HCT116 (cell line): ENCODE data around the gene PLAC9.

Experiments
- EZH2 ChIP-seq: fragments of 200-600 bp; sonication (generic); IDR thresholded peaks from 2 replicates; pipeline ENCODE4 v1.6.1; 2017; ENCODE audit warnings: antibody characterized with exemption, mixed run types
- SP1 ChIP-seq: IDR thresholded peaks from 2 replicates; pipeline ENCODE4 v1.6.1; 2012; ENCODE audit warnings: low read depth
- YY1 ChIP-seq: IDR thresholded peaks from 2 replicates; pipeline ENCODE4 v1.6.1; 2011; ENCODE audit warnings: low read length, low read depth, moderate library complexity, mild to moderate bottlenecking; ENCODE audit not compliant: insufficient replicate concordance; ENCODE audit errors: extremely low read depth
- TF ChIP-seq, protein P1 (sequence below), 3 experiments: fragments of 200-600 bp in 1 of 3; sonication (generic) in 1 of 3; IDR thresholded peaks in 2 of 3; conservative IDR thresholded peaks in 1 of 3; 2 replicates each; pipeline ENCODE4 v1.5.1; 2012 to 2017; ENCODE audit warnings: low read depth in 2 of 3, low read length in 2 of 3, antibody characterized with exemption in 1 of 3, borderline replicate concordance in 1 of 3, control low read depth in 1 of 3, mild to moderate bottlenecking in 1 of 3, mixed read lengths in 1 of 3, mixed run types in 1 of 3, moderate library complexity in 1 of 3; ENCODE audit not compliant: insufficient read depth in 1 of 3
- TF ChIP-seq, protein P2 (sequence below): IDR thresholded peaks from 2 replicates; pipeline ENCODE4 v1.6.1; 2012; ENCODE audit warnings: low read depth

DNA sequence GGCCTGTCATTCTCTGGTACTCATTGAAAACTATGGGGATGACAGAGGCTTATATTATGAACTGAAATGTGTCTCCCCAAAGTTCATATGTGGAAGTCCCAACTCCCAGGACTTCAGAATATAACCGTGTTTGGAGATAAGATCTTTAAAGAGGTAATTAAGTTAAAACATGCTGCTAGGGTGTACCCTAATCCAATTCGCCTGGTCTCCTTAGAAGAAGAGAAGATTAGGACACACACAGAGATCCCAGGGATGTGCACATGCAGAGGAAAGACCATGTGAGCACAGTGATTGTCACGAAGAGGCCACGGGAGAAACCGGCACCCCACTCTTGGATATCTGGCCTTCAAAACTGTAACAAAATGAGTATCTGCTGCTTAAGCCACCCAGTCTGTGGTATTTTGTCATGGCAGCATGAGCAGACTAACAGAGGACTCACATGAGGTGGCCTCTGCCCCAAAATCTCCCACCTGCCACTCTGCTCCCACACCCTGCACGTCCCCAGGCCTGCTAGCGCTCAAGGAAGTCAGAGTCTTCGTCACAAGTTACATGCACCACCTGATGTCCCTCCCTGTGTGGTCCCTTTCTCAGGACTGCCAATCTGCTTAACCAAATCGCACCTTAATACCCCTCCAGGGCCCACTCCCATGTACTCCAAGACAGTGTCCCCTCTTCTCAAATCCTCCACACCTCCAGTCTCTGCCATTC is 26.8 kb downstream of the PLAC9 start:
- TF ChIP-seq, protein P1, sequence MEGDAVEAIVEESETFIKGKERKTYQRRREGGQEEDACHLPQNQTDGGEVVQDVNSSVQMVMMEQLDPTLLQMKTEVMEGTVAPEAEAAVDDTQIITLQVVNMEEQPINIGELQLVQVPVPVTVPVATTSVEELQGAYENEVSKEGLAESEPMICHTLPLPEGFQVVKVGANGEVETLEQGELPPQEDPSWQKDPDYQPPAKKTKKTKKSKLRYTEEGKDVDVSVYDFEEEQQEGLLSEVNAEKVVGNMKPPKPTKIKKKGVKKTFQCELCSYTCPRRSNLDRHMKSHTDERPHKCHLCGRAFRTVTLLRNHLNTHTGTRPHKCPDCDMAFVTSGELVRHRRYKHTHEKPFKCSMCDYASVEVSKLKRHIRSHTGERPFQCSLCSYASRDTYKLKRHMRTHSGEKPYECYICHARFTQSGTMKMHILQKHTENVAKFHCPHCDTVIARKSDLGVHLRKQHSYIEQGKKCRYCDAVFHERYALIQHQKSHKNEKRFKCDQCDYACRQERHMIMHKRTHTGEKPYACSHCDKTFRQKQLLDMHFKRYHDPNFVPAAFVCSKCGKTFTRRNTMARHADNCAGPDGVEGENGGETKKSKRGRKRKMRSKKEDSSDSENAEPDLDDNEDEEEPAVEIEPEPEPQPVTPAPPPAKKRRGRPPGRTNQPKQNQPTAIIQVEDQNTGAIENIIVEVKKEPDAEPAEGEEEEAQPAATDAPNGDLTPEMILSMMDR (IDR thresholded peaks at IDR 0.05 in 2 of 3, conservative IDR thresholded peaks at IDR 0.05 in 1 of 3; ENCODE audit: borderline replicate concordance in 1 of 3, insufficient read depth in 1 of 3, low read depth in 2 of 3, low read length in 2 of 3): no peak
- TF ChIP-seq, protein P2, sequence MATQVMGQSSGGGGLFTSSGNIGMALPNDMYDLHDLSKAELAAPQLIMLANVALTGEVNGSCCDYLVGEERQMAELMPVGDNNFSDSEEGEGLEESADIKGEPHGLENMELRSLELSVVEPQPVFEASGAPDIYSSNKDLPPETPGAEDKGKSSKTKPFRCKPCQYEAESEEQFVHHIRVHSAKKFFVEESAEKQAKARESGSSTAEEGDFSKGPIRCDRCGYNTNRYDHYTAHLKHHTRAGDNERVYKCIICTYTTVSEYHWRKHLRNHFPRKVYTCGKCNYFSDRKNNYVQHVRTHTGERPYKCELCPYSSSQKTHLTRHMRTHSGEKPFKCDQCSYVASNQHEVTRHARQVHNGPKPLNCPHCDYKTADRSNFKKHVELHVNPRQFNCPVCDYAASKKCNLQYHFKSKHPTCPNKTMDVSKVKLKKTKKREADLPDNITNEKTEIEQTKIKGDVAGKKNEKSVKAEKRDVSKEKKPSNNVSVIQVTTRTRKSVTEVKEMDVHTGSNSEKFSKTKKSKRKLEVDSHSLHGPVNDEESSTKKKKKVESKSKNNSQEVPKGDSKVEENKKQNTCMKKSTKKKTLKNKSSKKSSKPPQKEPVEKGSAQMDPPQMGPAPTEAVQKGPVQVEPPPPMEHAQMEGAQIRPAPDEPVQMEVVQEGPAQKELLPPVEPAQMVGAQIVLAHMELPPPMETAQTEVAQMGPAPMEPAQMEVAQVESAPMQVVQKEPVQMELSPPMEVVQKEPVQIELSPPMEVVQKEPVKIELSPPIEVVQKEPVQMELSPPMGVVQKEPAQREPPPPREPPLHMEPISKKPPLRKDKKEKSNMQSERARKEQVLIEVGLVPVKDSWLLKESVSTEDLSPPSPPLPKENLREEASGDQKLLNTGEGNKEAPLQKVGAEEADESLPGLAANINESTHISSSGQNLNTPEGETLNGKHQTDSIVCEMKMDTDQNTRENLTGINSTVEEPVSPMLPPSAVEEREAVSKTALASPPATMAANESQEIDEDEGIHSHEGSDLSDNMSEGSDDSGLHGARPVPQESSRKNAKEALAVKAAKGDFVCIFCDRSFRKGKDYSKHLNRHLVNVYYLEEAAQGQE: no peak
- TF ChIP-seq YY1 (no peak), SP1 (no peak), EZH2 (no peak)
